GM21526 (cell line): ENCODE measurements around the gene EIF1.
"Not testable (repeated sequence)": the region's sequence is repeated elsewhere in the genome, so short reads cannot be mapped to it uniquely, and the experiment has no call there.

ENCODE experiments used
- ATAC-seq: cut with Tn5 transposase; IDR thresholded peaks from one replicate; pipeline ENCODE4 v1.9.1; 2021; ENCODE audit warnings: moderate library complexity; ENCODE audit not compliant: unreplicated experiment, low FRiP score

The EIF1 gene

DNA sequence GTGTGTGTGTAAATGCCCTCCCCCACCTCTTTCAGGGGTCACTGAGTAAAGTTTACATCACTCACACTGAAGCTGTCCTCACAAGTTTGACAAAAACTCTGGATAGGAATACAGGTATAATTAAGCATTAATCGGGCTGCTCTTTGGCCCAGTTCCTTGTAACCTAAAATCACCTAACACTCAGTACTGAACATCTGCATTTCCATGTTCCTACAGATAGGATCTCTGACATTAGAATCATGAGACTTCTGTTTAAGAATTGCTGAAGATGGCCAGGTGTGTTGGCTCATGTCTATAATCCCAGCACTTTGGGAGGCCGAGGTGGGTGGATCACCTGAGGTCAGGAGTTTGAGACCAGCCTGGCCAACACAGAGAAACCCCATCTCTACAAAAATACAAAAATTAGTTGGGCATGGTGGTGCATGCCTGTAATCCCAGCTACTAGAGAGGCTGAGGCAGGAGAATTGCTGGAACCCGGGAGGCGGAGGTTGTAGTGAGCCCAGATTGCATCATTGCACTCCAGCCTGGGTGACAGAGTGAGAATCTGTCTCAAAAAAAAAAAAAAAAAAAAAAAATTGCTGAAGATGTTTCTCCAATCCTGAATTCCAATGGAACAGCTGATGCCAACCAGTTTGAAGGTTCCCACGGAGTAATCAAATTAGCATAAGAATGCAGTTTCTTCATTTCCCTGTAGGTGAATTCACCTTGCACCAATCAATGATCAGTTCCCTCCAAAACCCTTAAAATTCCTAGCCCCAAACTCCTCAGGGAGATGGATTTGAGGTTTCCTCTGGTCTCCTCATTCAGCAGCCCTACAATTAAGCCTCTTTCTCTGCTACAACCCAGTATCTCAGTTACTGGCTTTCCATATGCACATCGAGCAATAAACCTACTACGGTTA, 13.3 kb upstream of the EIF1 start:
- ATAC-seq = not testable (repeated sequence)

DNA sequence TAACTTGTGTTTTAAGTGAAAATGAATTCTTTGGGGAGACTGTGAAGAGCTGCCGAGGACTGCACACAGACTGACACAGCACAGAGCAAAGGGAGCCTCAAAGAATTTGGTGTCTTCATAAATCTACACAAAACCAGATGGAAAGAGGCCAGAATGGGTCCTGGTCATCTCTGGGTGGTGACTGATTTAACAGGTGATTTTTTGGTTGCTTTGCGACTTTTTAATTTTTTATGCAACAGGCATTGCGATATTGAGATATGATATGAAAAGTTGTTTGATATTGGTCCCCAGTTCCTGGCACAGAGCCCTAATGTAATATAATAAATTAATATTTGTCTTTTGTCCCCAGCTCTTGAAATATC, 12.6 kb upstream of the EIF1 start:
- no peak for ATAC-seq

DNA sequence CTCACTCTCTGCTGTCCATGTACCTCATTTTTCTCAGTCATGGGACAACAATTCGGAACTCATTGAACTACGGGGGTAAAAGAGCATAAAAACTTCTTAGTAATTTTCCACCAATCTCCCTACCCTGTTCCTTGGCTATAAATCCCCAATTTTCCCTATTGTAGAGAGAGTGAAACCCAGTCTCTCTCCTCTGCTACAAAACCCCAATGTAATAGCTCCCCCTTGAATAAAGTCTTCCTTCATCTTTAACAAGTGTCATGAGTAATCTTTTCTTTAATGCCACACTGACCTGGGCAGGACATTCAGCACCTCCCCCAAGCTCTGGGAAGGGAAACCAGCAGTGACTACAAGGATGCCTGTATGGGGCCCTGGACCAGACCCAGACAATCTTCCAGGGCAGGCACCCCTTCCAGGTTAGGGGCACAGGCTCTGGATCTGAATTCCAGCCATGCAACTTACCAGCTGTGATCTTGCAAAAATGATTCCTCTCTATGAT, 10.2 kb upstream of the EIF1 start:
- ATAC-seq = no peak

DNA sequence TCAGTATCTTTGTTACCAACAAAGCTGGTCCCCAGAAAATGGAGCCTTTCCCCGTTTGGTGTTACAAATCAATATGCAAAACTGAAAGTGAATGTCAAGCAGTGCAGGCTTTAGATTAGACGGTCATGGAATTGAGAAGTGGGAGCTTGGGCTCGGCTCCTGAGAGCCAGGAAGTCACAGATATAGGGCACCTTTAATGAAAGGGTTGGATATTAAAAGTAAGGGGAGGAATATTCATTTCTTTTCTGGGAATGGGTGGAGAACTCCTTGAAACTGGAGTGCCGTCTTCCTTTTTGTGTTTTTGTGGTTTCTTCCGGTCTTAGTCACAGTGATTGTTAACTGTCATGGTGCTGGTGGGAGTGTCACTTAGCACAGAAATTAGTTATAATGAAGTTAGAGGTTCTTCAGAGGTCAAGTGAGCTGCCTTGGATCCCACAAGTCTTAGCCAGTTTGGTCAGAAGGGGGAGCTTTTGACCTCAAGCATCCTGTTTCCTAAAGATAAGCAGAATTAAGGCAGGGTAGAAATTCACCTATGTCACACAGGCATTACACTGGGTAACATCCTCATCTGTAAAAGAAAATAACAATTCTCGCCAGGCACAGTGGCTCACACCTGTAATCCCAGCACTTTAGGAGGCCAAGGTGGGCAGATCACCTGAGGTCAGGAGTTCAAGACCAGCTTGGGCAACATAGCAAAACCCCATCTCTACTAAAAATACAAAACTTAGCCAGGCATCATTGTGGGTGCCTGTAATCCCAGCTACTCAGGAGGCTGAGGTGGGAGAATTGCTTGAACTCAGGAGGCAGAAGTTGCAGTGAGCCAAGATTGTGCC, 9.6 kb upstream of the EIF1 start:
- no peak for ATAC-seq

DNA sequence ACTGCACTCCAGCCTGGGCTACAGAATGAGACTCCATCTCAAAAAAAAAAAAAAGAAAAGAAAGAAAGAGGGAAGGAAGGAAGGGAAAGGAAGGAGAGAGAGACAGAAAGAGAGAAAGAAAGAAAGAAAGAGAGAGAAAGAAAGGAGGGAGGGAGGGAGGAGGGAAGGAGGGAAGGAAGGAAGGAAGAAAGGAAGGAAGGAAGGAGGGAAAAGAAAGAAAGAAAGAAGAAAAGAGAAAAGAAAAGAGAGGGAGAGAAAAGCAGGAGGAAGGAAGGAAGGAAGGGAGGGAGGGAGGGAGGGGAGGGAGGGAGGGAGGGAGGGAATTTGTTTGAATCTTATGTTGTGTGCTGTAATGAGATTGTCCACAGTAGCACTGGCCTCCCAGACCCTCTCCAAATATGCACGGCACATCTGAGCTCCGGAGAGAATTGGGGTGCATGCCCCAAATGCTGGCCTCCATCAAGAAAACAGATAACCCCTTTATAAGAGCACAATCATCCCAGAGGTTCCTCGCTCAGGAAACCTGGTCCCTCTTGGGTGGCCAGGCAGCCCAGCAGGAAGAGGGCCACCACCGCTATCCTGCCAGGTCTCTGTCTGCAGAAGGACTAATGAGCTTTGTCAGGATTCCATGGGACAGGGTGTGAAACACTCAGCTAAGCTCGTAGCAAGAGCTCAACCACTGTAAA, 8.8 kb upstream of the EIF1 start:
- ATAC-seq = no peak

DNA sequence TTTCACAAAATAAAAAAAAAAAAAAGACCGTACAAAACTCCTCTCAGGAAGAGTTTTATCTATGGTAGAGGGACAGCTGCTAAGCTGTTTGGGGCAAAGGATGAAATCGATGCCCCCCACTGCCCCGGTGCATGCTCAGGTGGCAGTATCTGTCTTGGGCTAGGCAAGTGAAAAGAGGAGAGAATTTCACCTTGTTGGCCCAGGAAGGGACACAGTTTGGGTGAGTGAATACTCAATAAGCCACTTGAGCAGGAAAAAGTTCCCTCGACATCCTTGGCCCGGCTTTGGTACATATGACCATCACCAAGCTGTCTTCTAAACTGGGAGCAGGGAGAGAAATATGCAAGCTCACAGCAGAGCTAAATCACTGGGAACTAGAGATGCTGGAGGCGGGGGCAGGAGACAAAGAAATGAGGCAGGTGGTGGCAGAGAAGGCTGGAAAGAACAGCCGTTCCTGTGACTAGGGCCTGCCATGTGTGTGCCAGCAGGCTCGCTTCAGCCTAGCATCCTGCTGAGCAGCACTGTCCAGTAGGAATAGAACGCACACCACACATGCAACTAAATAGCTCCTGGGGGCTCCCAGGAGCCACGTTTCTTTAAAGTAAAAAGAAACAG, 8.2 kb upstream of the EIF1 start:
- no peak for ATAC-seq

DNA sequence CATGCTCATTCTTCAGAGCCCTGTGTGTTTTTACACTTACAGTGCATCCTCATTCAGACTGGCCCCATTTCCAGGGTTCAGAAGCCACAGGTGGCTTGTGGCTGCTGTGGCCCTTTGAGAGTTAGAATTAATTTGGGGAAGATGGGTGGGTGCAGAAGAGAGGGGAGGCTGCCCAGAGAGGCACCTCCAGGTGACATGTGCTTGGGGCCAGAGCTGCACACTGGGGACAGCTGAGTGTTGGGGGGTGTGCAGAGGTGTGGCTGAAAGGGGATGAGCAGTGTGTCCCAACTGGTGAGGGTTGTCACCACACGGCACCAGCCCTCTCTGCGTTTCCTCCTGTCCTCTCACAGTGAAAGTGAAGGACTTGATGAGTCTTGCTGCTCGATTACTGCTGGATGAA, 6.9 kb upstream of the EIF1 start:
- no peak for ATAC-seq

DNA sequence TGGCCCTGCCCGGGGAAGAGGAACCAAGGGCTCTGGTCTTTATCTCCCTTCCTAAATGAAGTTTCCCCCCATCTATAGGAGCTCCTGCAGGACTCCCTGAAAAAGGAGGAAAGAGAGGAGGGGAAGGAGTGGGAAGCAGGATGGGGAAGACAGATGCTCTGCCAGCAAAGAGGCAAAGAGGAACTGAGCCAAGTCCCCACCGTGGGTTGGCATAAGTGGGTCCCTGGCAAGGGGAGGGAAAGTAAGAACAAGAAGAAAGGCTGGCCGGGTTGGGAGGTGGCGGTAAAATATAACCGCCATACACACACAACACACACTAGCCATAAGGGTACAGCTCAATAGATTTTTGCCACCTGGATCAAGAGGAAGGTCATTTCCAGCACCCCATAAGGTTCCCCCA, 6.1 kb upstream of the EIF1 start:
- ATAC-seq = no peak

DNA sequence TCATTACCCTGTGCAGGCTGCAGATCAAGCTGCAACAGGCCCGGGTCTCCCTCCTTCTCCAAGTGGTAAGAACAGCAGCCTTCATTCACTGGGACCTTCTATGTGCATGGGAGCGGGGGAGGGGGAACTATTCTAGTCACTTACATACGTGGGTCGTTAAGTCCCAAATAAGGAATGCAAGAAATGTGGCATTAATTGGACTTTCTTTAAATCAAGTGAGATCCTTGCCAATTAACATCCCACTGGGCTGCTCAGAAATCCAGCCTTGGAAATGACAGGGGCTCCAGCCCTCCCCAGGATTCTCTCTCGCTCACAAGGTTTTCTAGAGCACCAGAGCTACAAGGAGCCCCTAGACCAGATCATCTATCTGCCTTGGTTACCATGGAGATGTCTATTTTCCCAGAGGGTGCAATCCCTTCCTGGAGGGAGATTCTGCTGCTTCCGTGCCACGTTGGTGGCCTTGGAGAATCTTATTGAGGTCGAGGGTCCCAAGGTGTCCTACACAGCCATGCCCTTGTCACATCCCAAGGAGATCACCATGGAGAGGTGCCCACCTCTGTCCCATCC, 5.2 kb upstream of the EIF1 start:
- ATAC-seq = no peak

DNA sequence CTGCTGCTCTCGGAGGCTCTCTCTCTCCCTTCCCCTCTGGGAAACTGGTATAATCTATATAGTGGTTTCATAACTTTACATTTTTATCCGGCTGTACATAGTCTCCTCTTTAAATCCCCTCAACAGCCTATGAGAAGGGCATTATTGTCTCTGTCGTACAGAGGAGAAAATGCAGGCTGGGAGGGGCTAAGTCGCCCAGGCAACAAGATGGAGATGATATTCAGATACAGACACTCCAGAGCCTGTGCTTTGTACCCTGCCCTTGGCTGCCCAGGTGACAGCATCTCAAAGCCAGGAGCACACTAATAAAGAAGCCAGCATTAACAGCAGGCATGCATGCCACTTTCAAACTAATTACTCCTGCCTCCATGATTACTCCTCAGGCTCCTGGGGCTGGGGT, 4.7 kb upstream of the EIF1 start:
- no peak for ATAC-seq

DNA sequence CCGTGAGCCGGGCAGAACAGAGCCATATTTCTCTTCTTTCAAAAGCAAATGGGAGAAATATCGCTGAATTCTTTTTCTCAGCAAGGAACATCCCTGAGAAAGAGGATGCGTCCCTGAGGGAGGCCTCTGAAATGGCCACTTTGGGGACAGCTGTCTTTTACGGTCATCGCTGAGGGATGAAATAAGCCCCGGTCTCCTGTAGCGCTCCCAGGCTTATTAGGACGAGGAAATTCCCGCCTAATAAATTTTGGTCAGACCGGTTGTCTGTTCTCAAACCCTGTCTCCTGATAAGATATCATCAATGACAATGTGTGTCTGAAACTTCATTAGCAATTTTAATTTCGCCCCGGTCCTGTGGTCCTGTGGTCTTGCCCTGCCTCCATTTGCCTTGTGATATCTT, 2.9 kb upstream of the EIF1 start:
- ATAC-seq = not testable (repeated sequence)

DNA sequence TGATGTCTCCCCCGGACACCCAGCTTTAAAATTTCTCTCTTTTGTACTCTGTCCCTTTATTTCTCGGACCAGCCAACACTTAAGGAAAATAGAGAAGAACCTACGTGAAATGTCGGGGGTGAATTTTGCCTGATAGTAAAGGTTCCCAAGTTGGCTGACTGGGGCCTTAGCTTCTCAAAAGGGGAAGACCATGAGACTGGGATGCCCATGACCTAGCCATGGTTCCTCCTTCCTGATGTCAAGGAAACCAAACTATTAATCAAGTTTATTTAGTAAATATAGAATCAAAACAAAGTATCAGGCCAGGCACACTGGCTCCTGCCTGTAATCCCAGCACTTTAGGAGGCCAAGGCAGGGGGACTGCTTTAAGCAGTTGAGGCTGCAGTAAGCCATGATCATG, 2.4 kb upstream of the EIF1 start:
- ATAC-seq = no peak

DNA sequence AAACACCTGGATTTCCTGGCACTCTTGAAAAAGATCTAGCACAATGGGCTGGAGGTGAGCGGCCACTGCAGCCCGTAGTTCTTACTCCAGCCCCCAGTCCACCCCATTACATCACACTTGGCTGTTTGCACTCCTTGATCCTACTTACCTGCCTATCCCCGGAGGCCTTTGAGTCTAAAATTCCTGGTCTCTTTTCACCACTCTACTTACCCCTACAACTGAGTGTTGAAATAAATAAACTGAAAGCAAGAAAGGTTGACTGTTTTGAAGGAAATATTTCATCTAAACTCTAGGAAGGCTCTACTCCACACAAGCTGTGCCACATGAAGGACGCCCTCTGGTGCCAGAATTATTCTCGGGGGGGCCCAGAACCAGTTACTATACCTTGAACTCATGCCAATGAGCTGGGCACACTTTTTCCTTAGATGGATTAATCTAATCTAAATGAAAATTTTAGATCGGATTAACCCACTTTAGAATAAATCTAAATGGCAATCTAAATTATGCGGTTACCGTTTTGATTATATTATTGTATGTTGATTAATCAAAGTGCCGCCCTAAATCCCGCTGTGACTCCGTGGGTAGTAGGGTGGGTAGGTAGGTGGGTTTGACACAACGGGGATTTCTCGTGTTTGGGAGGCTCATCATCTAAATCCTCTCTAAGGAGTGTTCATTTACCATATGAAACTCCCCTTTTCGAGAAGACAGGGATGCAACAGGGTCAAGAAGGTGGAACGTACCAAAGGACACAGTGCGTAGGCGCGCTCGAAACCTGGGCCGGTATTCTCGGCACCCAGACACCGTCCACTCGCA, 651 bp upstream of the EIF1 start:
- no peak for ATAC-seq

DNA sequence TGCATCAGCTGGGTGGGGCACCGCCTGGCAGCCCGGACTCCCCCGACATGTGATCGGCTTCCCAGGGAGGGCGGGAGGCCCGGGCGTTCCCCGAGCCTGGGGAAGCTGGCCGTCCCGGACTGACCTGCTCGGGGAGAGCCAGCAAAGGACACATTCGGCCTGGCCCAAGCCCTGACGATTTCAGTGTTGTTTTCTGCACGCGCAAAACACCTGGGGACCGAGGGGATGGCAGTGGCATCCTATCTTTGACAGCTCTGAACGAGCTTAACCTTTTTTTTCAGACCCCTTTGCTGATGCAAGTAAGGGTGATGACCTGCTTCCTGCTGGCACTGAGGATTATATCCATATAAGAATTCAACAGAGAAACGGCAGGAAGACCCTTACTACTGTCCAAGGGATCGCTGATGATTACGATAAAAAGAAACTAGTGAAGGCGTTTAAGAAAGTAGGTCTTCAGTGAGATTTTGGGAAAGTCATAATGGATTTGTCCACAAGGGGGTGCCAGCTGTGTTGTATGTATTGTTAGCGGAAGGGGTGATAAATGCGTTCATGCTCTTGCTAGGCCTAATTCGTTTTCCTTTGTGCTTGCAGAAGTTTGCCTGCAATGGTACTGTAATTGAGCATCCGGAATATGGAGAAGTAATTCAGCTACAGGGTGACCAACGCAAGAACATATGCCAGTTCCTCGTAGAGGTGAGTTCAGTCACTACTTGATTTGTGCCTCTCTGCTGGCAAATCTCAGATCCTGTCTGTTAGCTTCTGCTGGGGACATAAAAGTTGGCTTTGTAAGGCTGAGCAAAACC, 1.0 kb downstream of the EIF1 start:
- ATAC-seq = no peak

DNA sequence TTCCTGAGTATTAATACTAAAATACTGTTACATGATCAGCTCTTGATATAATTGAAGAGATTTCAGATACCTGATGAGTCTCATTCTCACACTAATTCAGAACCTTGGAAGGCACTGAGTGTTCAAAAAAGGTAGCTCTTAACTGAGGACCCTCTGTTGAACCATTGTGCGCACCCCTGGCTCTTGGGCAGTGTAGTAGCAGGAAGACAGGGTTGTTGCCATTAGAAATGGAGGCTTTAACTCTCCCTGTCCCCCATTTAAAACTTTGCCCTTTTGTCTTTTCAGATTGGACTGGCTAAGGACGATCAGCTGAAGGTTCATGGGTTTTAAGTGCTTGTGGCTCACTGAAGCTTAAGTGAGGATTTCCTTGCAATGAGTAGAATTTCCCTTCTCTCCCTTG, 1.8 kb downstream of the EIF1 start:
- ATAC-seq = no peak

DNA sequence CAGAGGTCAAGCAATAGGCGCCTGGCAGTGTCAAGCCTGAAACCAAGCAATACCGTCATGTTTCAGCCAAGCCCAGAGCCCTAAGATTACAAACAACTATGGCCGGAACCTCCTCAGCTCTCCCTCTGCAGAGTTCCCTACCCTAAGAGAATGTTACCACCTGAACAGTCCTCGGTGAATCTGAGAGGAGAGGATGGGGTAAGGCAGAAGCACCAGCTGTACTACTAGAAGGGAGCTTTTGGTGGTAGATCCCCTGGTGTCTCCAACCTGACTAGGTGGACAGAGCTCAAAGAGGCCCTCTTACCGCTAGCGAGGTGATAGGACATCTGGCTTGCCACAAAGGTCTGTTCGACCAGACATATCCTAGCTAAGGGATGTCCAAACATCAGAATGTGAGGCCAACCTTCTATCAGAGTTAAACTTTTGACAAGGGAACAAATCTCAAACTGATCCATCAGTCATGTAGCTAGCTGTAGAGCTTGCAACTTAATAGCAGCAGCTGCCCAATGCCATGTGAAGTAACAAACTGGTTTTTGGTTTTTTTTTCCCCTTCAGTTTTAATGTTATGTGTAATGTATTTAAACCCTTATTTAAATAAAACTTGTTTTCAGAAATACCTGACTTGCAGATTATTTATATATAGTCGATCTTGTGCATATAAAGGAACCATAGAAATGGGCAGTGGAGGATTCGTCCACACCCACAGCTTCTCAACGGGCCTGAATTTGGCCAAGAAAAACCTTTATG, 2.5 kb downstream of the EIF1 start:
- no peak for ATAC-seq

DNA sequence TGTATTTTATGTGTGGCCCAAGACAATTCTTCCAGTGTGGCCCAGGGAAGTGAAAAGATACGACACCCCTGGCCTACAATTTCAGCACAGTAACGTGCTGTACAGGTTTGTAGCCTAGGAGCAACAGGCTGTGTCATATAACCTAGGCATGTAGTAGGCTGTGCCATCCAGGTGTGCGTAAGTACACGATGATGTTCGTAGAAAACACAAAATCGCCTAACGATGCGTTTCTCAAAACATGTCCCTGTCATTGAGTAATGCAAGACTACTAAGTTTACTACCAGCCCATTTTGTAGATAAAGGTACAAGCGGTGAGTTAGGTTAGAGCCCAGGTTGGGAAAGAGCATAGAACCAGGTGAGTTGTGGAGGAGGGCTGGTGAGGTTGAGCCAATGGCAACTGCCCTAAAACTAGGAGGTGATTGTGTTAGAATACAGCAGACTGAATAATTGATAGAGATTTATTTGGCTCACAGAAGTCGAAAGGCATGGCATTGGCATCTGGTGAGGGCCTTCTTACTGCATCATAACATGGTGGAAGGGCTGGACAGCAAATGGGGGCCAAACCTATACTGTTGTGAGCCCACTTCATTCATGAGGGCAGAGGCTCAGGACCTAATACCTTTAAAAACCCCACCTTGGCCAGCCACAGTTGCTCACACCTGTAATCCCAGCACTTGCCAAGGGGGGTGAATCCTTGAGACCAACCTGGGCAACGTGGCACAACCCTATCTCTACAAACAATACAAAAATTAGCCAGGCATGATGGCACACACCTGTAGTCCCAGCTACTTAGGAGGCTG, 4.2 kb downstream of the EIF1 start:
- ATAC-seq = no peak
